ENCODE results near the gene KHDRBS1. TPM values are rescaled to one million over a fixed set of nuclear protein-coding genes. Genes with fewer than 3 reads are reported as not detected.

Gene KHDRBS1
- total and polyA plus RNA-seq, 9 of the 15 experiments (the other 6 are each of a cell fraction or from before 2014, with no cell fraction given) = 48.4 to 257 (median 114) TPM

DNA sequence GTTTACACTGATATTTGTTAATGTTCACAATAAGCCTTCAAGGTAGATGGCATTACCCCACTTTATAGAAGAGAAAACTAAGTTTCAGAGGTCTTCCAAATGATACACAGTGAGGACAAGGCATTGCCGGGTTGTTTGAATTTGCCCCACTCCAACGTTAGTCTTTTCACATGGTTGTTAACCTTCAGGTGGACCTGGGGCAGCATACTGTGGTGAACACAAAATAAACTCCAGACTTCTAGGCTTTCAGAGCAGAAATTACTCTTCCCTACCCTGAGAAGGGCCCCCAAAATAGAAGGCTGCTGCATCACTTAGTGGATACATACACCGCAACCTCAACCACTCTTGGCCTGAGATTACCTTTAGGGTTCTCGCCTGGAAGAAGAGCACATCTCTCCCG lies 3.4 kb upstream of the KHDRBS1 start:
- FAIRE-seq (no peak), DNase-seq (ENCODE audit: extremely low read depth in 1 of 4, low spot score in 3 of 4) (peak in 1 of 4 experiments; percentile 38), ATAC-seq (no peak)
- no peak overlapping the region for H3K4me3 ChIP-seq
- H3K36me3 ChIP-seq (ENCODE audit: control insufficient read depth, insufficient read depth, low read length) = peaks cover 3% of the 10 kb centered on the region
- H3K9me1 ChIP-seq (ENCODE audit: control insufficient read depth, insufficient read depth, low read length) = no peaks in the 10 kb centered on the region
- H3K79me2 ChIP-seq (ENCODE audit: control insufficient read depth, insufficient read depth, low read length) = peaks cover 16% of the 10 kb centered on the region
- no peak overlapping the region for H3K4me2 ChIP-seq (ENCODE audit: insufficient read depth, low read length)
- H3K9ac ChIP-seq (ENCODE audit: insufficient read depth in 1 of 2, low read depth in 2 of 2, low read length in 2 of 2) = no peak overlapping the region
- ChIA-PET POLR2A (interaction anchor here (0.6 to 1.4 kb wide), 3 partner anchors 11 to 44 kb away, joined by 3 to 6 read pairs (median 3); no protein-coding TSS in a partner anchor), CTCF (ENCODE audit: low intra/inter-chr PET ratio) (no interaction called here)
- intact Hi-C loops (cut with micrococcal nuclease) = loop anchor here (5.0 to 10.0 kb wide), 2 partner anchors 33 to 175 kb away; no protein-coding TSS in a partner anchor
- no peaks in the 10 kb centered on the region for H3K9me3 ChIP-seq (replicated peaks; ENCODE audit: control insufficient read depth, insufficient read depth, low read depth, low read length)
- TF ChIP-seq CBFA2T3 (IDR thresholded peaks at IDR 0.05) (no peak), SMAD3 (CRISPR knock-in tag; conservative IDR thresholded peaks at IDR 0.05) (no peak), BCL6 (CRISPR knock-in tag; IDR thresholded peaks at IDR 0.05) (no peak), CREBBP (IDR thresholded peaks at IDR 0.05; ENCODE audit: low read depth, low read length) (no peak), SMARCA4 (IDR thresholded peaks at IDR 0.05) (no peak), ETV1 (tag; conservative IDR thresholded peaks at IDR 0.05; ENCODE audit: low read depth) (no peak), BDP1 (IDR thresholded peaks at IDR 0.05; ENCODE audit: insufficient read depth, insufficient read length) (no peak), CCAR2 (IDR thresholded peaks at IDR 0.05; ENCODE audit: low read depth, low read length) (no peak), SRSF9 (IDR thresholded peaks at IDR 0.05; ENCODE audit: borderline replicate concordance, low read depth, low read length) (no peak), ZNF583 (CRISPR knock-in tag; IDR thresholded peaks at IDR 0.05) (no peak), MCM2 (IDR thresholded peaks at IDR 0.05; ENCODE audit: low read depth) (no peak), PHF8 (IDR thresholded peaks at IDR 0.05; ENCODE audit: borderline replicate concordance, low read length) (no peak), XRCC5 (IDR thresholded peaks at IDR 0.05; ENCODE audit: low read depth, low read length) (no peak), CBX5 (IDR thresholded peaks at IDR 0.05; ENCODE audit: borderline replicate concordance, low read depth) (no peak), PHF21A (IDR thresholded peaks at IDR 0.05; ENCODE audit: borderline replicate concordance, low read depth) (no peak), ZNF347 (CRISPR knock-in tag; IDR thresholded peaks at IDR 0.05; ENCODE audit: low read depth) (no peak), IRF2 (CRISPR knock-in tag; IDR thresholded peaks at IDR 0.05) (no peak)
- TF ChIP-seq, protein P1, sequence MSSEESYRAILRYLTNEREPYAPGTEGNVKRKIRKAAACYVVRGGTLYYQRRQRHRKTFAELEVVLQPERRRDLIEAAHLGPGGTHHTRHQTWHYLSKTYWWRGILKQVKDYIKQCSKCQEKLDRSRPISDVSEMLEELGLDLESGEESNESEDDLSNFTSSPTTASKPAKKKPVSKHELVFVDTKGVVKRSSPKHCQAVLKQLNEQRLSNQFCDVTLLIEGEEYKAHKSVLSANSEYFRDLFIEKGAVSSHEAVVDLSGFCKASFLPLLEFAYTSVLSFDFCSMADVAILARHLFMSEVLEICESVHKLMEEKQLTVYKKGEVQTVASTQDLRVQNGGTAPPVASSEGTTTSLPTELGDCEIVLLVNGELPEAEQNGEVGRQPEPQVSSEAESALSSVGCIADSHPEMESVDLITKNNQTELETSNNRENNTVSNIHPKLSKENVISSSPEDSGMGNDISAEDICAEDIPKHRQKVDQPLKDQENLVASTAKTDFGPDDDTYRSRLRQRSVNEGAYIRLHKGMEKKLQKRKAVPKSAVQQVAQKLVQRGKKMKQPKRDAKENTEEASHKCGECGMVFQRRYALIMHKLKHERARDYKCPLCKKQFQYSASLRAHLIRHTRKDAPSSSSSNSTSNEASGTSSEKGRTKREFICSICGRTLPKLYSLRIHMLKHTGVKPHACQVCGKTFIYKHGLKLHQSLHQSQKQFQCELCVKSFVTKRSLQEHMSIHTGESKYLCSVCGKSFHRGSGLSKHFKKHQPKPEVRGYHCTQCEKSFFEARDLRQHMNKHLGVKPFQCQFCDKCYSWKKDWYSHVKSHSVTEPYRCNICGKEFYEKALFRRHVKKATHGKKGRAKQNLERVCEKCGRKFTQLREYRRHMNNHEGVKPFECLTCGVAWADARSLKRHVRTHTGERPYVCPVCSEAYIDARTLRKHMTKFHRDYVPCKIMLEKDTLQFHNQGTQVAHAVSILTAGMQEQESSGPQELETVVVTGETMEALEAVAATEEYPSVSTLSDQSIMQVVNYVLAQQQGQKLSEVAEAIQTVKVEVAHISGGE (CRISPR knock-in tag; IDR thresholded peaks at IDR 0.05) = no peak
- TF ChIP-seq, protein P2, sequence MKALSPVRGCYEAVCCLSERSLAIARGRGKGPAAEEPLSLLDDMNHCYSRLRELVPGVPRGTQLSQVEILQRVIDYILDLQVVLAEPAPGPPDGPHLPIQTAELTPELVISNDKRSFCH (CRISPR knock-in tag; IDR thresholded peaks at IDR 0.05) = no peak
- TF ChIP-seq, protein P2 (tag; IDR thresholded peaks at IDR 0.05) = no peak
- peak overlapping the region; percentile 78 for H2AFZ ChIP-seq (ENCODE audit: low read depth, low read length)
- no peaks in the 10 kb centered on the region for H3K27me3 ChIP-seq (ENCODE audit: control insufficient read depth in 2 of 2, insufficient read depth in 2 of 2, low read length in 2 of 2)
- H4K20me1 ChIP-seq (replicated peaks; ENCODE audit: control insufficient read depth, insufficient read depth, low read length) = peaks cover 13% of the 10 kb centered on the region
- in situ Hi-C loops (cut with MboI) = no loop called here
- H3K4me1 ChIP-seq (replicated peaks in 1 of 2; ENCODE audit: control insufficient read depth in 2 of 2, insufficient read depth in 2 of 2, low read length in 2 of 2) = peaks cover 22 to 34% of the 10 kb centered on the region in 2 experiments; a peak in 4 of 5 replicates
- 39% methylated on average over 5 of the region's 5 CpGs for WGBS (ENCODE audit: insufficient coverage, low coverage, missing lambda C conversion rate)
- no peak overlapping the region for H3K27ac ChIP-seq (ENCODE audit: extremely low read depth, low read depth, low read length)
- BruUV-seq (replicated peaks) = no TSS peak

Data from K562 (cell line).